GM12873 (cell line): ENCODE results near the gene BZW2.

Experiments used
- CTCF ChIP-seq: IDR thresholded peaks from 2 replicates; pipeline ENCODE4 v1.5.1; 2012; ENCODE audit warnings: low read depth, mild to moderate bottlenecking, moderate library complexity, low read length, control low read depth; ENCODE audit not compliant: insufficient read depth; ENCODE audit errors: missing control alignments

Gene BZW2

GRCh38 chr7:16644636-16645592, 1.1 kb upstream of the BZW2 start:
- no peak for TF ChIP-seq CTCF

DNA sequence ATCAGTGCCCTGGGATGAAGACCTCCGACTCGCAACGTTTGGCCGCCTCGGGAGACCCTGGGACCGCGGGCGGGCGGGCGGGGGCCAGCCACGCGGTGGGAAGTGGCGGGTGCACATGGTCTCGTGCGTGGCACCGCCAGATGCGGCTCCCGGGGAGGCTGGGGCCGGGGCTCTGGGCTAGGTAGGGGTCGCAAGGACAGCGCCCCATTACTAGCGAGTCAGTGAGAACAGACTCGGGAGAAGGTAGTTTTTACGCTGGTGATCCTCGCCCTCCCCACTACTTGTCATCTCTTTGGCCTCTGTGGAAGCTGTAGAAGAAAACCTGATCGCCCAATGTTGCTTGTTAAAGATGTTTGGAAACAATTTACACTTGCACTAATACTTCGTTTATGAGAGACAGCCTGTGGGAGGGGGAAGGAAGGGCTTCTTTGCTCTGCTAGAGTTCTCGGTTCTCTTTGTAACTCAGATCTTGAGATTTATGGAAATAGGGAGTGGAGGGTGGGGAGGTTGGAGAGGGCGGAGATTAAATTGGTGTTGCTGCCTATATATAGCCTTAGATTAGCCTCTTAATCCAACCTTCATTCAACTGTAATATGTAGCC, 591 bp downstream of the BZW2 start:
- TF ChIP-seq CTCF = no peak

DNA sequence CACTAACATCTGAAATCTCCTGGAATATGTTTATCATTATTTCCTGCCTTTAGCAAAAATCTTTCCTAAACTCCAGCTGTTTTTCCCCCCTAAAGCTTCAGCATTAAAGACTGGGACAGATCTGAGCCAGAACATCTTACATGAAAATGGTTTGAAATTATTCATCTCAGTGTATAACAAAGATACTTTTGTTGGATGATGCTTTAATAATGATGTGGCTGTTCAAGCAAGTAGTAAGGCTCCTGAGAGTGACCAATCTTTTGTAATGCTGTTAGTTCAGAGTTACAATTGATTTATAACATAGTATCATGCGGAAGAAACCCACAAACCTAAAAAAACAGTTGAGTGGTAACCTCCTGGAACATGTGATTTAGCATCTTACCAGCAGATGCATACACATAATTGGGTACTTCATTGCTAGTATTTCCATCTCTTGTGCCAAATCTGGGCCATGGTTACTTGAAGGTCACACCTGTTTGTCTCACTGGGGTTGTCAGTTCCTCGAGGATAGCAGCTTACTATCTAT, 1.5 kb downstream of the BZW2 start:
- no peak for TF ChIP-seq CTCF

- no peak for TF ChIP-seq CTCF
Observed at GRCh38 chr7:16648551-16648950, 2.6 kb downstream of the BZW2 start.

- TF ChIP-seq CTCF = no peak
Observed at GRCh38 chr7:16649196-16649595, 3.2 kb downstream of the BZW2 start.

DNA sequence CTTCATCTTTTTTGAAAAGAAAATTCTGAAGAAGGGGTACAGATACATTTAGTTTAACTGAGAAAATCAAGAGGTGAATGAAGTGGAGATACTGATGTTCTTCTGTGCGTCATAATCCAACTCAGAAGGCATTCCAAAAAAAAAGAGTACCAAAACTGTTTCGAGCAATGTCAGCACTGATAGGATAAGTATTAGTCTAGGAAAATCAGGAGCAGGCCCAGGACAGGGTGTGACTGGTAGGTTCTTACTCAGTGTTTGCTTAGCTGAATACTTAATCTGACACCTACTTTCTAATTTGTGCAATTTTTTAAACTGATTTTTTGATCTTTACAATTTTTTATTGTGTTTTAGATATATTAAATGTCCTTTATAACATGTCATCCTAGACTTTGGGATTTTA, 4.3 kb downstream of the BZW2 start:
- TF ChIP-seq CTCF = no peak
